Measurements from ENCODE around the gene LRP8. TPM values are rescaled to one million over a fixed set of nuclear protein-coding genes. Genes with fewer than 3 reads are reported as not detected.

Gene LRP8
- total and polyA plus RNA-seq, 9 of the 15 experiments (the other 6 are each of a cell fraction or from before 2014, with no cell fraction given), result 7.1 to 56.1 (median 31.3) TPM

GRCh38 chr1:53280496-53280895, 47.4 kb downstream of the LRP8 start:
- POLR2A ChIA-PET, result interaction anchor here (0.5 to 0.8 kb wide), 5 partner anchors 11 to 85 kb away, joined by 3 to 4 read pairs (median 3); no protein-coding TSS in a partner anchor
- no peaks in the 10 kb centered on the region for H3K9me3 ChIP-seq (replicated peaks; ENCODE audit: control insufficient read depth, insufficient read depth, low read depth, low read length)
- no peak overlapping the region for H3K4me2 ChIP-seq (ENCODE audit: insufficient read depth, low read length)
- H4K20me1 ChIP-seq (replicated peaks; ENCODE audit: control insufficient read depth, insufficient read depth, low read length), result peaks cover 8% of the 10 kb centered on the region; the same call in 1 of the 2 replicates
- no peak overlapping the region for H2AFZ ChIP-seq (ENCODE audit: low read depth, low read length)
- H3K27me3 ChIP-seq (ENCODE audit: control insufficient read depth in 2 of 2, insufficient read depth in 2 of 2, low read length in 2 of 2), result no peaks in the 10 kb centered on the region
- H3K9me1 ChIP-seq (ENCODE audit: control insufficient read depth, insufficient read depth, low read length), result no peaks in the 10 kb centered on the region
- H3K4me3 ChIP-seq, result no peak overlapping the region
- H3K36me3 ChIP-seq (ENCODE audit: control insufficient read depth, insufficient read depth, low read length), result peaks cover 83% of the 10 kb centered on the region
- WGBS (ENCODE audit: insufficient coverage, low coverage, missing lambda C conversion rate), result 84% methylated on average over 8 of the region's 8 CpGs
- no peaks in the 10 kb centered on the region for H3K79me2 ChIP-seq (ENCODE audit: control insufficient read depth, insufficient read depth, low read length)
- no peak overlapping the region for H3K27ac ChIP-seq (ENCODE audit: extremely low read depth, low read depth, low read length)
- peak overlapping the region in 1 of 2 experiments; percentile 47; a peak in 2 of 4 replicates for H3K9ac ChIP-seq (ENCODE audit: insufficient read depth in 1 of 2, low read depth in 2 of 2, low read length in 2 of 2)
- TF ChIP-seq RHOXF2B (CRISPR knock-in tag; conservative IDR thresholded peaks at IDR 0.05) (no peak), RNF2 (IDR thresholded peaks at IDR 0.05) (no peak), THRA (IDR thresholded peaks at IDR 0.05) (no peak), BCOR (IDR thresholded peaks at IDR 0.05) (no peak), EZH2 (IDR thresholded peaks at IDR 0.05; ENCODE audit: borderline replicate concordance, low read depth, low read length) (no peak), SRSF7 (optimal IDR thresholded peaks at IDR 0.05; ENCODE audit: low read depth, low read length) (no peak), YY1 (IDR thresholded peaks at IDR 0.05; ENCODE audit: borderline replicate concordance in 1 of 3, control insufficient read depth in 1 of 3, extremely low read depth in 1 of 3, insufficient read depth in 3 of 3, insufficient read length in 1 of 3, insufficient replicate concordance in 2 of 3, low read depth in 1 of 3, low read length in 2 of 3) (no peak), FOXM1 (IDR thresholded peaks at IDR 0.05; ENCODE audit: low read depth) (no peak), FOXM1 (CRISPR knock-in tag; IDR thresholded peaks at IDR 0.05; ENCODE audit: low read depth) (no peak), GTF2E2 (tag; IDR thresholded peaks at IDR 0.05) (no peak), U2AF1 (optimal IDR thresholded peaks at IDR 0.05; ENCODE audit: low read depth, low read length) (no peak)
- CTCF ChIA-PET (ENCODE audit: low intra/inter-chr PET ratio), result interaction anchor here (0.7 to 5.9 kb wide), 2 partner anchors 112 to 474 kb away, joined by 3 to 123 read pairs; no protein-coding TSS in a partner anchor
- FAIRE-seq (no peak), DNase-seq (ENCODE audit: extremely low read depth in 1 of 4, low spot score in 3 of 4) (no peak), ATAC-seq (no peak)
- intact Hi-C loops (cut with micrococcal nuclease), result no loop called here
- in situ Hi-C loops (cut with MboI), result no loop called here
- H3K4me1 ChIP-seq (replicated peaks in 1 of 2; ENCODE audit: control insufficient read depth in 2 of 2, insufficient read depth in 2 of 2, low read length in 2 of 2), result no peaks in the 10 kb centered on the region
- no TSS peak for BruUV-seq (replicated peaks)

Data from K562 (cell line).